ENCODE measurements around the gene MYO7A. TPM values are rescaled to one million over a fixed set of nuclear protein-coding genes. Genes with fewer than 3 reads are reported as not detected.

Gene MYO7A
- total RNA-seq, 1 donor from 2014 or later: 0.29 TPM

DNA sequence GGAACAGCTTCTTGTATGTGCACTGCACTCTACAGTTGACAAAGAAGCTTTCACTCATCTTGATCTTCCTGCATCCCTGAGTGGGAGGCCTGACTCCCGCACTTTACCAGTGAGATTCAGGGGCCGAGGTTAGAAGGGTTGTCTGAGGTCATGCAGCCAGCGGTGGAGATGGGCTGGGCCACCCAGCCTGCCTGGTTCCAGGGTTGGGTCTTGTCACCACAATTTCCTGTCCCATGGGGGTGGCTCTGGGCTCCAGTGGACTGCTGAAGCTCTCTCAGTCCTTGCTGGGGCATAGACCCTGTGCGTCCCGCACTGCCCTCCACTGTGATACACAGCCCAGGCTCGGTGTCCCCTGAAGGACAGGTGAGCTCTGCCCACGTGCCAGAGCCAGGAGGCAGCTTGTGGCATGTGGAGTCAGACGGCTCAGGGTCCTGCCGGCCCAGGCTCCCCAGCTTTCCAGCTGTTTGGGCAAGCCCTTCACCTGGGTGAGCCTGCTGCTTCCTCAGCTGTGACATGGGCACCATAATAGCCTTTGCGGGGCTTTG is 6.9 kb upstream of the MYO7A start:
- Mint-ChIP-seq H3K4me1 (ENCODE audit: low read depth) (no peaks in the 10 kb centered on the region), H3K27ac (no peak overlapping the region), H3K27me3 (ENCODE audit: insufficient read depth) (no peaks in the 10 kb centered on the region), H3K36me3 (ENCODE audit: low read depth) (no peaks in the 10 kb centered on the region), H3K4me3 (no peak overlapping the region), H3K9me3 (no peaks in the 10 kb centered on the region)
- no peak for DNase-seq (ENCODE audit: low spot score)
- intact Hi-C loops (cut with micrococcal nuclease): no loop called here

DNA sequence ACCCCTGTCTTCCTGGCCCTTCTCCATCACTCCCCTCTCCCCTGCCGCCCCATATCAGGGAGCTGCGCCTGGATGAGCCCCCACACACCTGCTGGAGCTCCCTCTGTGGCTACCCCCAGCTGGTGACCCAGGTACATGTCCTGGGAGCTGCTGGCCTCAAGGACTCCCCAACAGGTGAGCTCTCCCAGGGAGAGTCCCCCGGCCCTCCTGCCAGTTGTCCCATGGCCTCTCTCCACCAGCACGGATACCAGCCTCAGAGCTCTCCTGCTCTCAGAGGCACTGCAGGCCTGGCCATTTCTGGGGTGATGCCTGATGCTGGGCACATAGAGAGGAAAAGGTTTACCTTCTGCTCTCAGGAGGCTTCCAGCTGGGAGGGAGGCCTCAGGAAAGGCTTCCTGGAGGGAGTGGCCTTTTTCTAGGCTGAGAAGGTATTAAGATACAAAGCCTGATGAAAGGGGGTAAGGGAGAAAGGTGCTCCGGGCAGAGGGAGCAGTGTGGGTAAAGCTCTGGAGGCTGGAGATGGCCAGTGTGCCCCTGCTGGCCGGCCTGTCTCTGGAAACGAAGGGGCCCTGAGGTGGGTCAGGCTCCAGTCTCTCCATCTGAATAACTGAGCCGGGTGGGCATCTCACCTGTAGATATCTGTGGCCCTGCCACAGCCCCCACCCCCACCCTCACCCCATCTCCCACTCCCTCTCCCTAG is 6.0 kb upstream of the MYO7A start:
- Mint-ChIP-seq H3K4me3 (no peak overlapping the region), H3K27me3 (ENCODE audit: insufficient read depth) (no peaks in the 10 kb centered on the region), H3K36me3 (ENCODE audit: low read depth) (no peaks in the 10 kb centered on the region), H3K27ac (no peak overlapping the region), H3K9me3 (no peaks in the 10 kb centered on the region), H3K4me1 (ENCODE audit: low read depth) (no peaks in the 10 kb centered on the region)
- intact Hi-C loops (cut with micrococcal nuclease): no loop called here
- DNase-seq (ENCODE audit: low spot score): no peak

DNA sequence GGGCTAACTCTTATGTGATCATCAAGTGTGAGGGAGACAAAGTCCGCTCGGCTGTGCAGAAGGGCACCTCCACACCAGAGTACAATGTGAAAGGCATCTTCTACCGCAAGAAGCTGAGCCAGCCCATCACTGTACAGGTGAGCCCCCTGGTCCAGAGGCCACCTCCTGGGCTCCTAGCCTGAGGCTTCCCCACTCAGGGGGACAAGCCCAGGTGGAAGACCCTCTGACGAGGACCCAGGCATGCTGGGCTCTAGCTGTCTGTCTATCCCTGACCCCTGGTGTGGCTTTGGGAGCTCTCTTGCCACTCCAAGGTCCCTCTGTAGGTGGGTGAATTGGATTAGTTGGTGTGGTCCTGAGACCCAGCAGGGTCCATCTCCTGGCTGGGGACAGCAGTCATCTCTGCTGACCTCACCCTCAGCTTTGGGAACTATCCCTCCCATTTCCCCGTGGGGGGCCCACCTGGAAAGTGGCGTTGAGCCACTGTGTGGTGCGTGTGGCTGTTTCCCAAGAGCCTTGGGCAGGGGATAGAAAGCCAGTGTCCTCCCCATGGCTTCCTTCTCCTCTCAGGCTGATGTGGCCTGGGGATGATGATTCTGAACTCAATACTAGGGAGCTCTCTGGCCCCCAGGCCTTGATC is 5.4 kb upstream of the MYO7A start:
- no peak for DNase-seq (ENCODE audit: low spot score)
- no peaks in the 10 kb centered on the region for H3K9me3 Mint-ChIP-seq

DNA sequence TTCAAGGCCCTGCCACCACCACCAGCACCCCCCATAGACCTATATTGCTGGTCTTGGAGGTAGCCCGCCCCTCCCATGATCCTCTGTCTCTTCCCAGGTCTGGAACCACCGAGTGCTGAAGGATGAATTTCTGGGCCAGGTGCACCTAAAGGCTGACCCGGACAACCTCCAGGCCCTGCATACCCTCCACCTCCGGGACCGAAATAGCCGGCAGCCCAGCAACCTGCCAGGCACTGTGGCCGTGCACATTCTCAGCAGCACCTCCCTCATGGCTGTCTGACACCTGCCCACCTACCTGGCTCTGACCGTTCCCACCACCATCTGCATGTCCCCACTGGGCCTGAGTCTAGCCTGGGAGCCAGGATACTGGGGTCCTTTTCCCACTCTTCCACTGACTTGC is 4.5 kb upstream of the MYO7A start:
- H3K27me3 Mint-ChIP-seq (ENCODE audit: insufficient read depth): peaks cover 2% of the 10 kb centered on the region
- H3K27ac Mint-ChIP-seq: no peak overlapping the region
- DNase-seq (ENCODE audit: low spot score): no peak
- H3K9me3 Mint-ChIP-seq: no peaks in the 10 kb centered on the region
- no peaks in the 10 kb centered on the region for H3K36me3 Mint-ChIP-seq (ENCODE audit: low read depth)
- H3K4me3 Mint-ChIP-seq: no peak overlapping the region
- H3K4me1 Mint-ChIP-seq (ENCODE audit: low read depth): peaks cover 5% of the 10 kb centered on the region
- intact Hi-C loops (cut with micrococcal nuclease): no loop called here

More for the DNA sequence above, 5.4 kb upstream of the MYO7A start:
- Mint-ChIP-seq H3K4me3 (no peak overlapping the region), H3K27ac (no peak overlapping the region), H3K27me3 (ENCODE audit: insufficient read depth) (no peaks in the 10 kb centered on the region), H3K36me3 (ENCODE audit: low read depth) (no peaks in the 10 kb centered on the region), H3K4me1 (ENCODE audit: low read depth) (peaks cover 4% of the 10 kb centered on the region)
- intact Hi-C loops (cut with micrococcal nuclease): no loop called here

DNA sequence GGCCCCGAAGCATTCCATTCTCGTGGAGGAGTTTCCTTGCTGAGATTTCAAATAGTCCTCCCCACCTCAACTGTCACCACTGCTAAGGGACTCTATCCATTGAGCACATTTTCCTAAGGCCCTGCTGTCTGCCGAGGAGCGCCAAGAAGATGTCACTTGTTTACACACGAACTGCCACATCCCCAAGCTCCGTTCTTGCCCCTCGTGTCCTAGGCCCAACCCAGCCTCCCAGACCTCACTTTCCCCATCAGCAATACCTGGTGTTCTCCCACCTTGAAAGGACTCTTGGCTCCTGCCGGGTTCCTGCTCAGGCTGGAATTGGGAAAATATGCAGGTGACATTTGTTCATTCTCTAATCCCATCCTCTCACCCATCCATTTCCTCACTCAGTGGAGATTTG is 4.0 kb upstream of the MYO7A start:
- Mint-ChIP-seq H3K4me3 (no peak overlapping the region), H3K4me1 (ENCODE audit: low read depth) (peaks cover 5% of the 10 kb centered on the region), H3K9me3 (no peaks in the 10 kb centered on the region), H3K27me3 (ENCODE audit: insufficient read depth) (peaks cover 4% of the 10 kb centered on the region), H3K27ac (no peak overlapping the region), H3K36me3 (ENCODE audit: low read depth) (no peaks in the 10 kb centered on the region)
- intact Hi-C loops (cut with micrococcal nuclease): no loop called here
- DNase-seq (ENCODE audit: low spot score): no peak

DNA sequence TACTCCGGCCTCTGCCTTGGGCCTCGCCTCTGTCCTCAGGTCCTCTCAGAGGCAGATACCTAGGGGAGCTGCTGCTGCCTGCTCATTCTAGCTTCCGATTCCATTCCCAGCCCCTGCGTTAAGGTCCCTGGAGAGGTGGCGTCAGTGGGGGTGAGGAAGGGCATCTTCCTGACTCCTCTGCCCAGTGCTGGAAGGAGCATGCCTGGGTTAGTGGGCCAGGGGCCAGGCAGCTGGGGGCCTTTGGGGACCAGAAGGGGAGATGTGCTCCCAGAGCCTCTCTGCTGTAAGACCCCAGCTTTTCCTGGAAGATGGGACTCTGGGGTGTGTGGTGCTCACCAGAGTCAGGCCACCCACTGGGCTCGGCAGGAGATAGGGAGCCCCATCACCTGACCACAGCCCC is 3.6 kb upstream of the MYO7A start:
- Mint-ChIP-seq H3K36me3 (ENCODE audit: low read depth) (no peaks in the 10 kb centered on the region), H3K27me3 (ENCODE audit: insufficient read depth) (peaks cover 4% of the 10 kb centered on the region), H3K27ac (no peak overlapping the region)

DNA sequence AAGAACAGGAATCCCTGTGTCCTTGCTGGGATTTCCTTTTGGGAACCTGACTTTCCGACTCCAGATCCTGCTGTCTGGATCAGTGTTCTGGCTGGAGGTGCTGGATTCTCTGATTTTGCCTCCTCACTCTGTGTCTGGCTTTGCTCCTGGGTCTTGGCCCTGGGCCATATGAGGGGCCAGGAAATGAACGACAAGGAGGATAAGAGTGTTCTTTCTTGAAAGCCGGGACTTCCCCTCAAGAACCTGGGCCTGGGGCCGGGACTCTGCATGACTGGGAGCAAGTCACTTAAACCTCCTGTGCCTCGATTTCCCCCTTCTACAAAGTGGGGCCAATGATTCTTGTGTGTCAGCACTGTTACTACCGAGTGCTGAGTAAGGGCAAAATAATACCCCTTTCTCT is 2.9 kb upstream of the MYO7A start:
- H3K36me3 Mint-ChIP-seq (ENCODE audit: low read depth): no peaks in the 10 kb centered on the region
- intact Hi-C loops (cut with micrococcal nuclease): no loop called here
- peaks cover 4% of the 10 kb centered on the region for H3K27me3 Mint-ChIP-seq (ENCODE audit: insufficient read depth)
- H3K27ac Mint-ChIP-seq: no peak overlapping the region
- no peak overlapping the region for H3K4me3 Mint-ChIP-seq
- peaks cover 5% of the 10 kb centered on the region for H3K4me1 Mint-ChIP-seq (ENCODE audit: low read depth)
- DNase-seq (ENCODE audit: low spot score): no peak
- no peaks in the 10 kb centered on the region for H3K9me3 Mint-ChIP-seq

More for the DNA sequence above, 3.6 kb upstream of the MYO7A start:
- H3K4me1 Mint-ChIP-seq (ENCODE audit: low read depth): peaks cover 5% of the 10 kb centered on the region
- H3K9me3 Mint-ChIP-seq: no peaks in the 10 kb centered on the region
- intact Hi-C loops (cut with micrococcal nuclease): no loop called here
- DNase-seq (ENCODE audit: low spot score): no peak
- no peak overlapping the region for H3K4me3 Mint-ChIP-seq

DNA sequence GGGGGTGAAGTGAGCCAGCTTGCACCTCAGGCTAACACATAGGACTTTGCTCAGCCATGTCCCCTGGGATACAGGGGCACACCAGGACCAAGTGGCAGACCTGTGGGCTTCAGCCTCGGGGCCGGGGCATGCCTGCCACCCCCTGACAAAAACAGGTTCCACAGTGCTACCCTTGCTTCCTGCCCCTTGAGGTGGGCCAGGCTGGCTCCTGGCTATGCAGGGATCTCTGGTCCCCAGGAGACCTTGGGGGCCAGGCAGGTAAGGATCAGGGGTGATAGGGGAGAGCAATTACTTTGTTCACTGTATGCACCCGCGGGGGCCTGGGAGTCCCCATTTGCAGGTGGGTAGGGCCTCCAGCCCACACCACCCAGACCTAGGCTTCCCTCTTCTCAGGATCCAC is 2.4 kb upstream of the MYO7A start:
- Mint-ChIP-seq H3K36me3 (ENCODE audit: low read depth) (no peaks in the 10 kb centered on the region), H3K4me1 (ENCODE audit: low read depth) (peaks cover 5% of the 10 kb centered on the region), H3K27me3 (ENCODE audit: insufficient read depth) (peaks cover 4% of the 10 kb centered on the region), H3K4me3 (no peak overlapping the region), H3K9me3 (no peaks in the 10 kb centered on the region), H3K27ac (no peak overlapping the region)
- DNase-seq (ENCODE audit: low spot score): no peak
- intact Hi-C loops (cut with micrococcal nuclease): no loop called here

DNA sequence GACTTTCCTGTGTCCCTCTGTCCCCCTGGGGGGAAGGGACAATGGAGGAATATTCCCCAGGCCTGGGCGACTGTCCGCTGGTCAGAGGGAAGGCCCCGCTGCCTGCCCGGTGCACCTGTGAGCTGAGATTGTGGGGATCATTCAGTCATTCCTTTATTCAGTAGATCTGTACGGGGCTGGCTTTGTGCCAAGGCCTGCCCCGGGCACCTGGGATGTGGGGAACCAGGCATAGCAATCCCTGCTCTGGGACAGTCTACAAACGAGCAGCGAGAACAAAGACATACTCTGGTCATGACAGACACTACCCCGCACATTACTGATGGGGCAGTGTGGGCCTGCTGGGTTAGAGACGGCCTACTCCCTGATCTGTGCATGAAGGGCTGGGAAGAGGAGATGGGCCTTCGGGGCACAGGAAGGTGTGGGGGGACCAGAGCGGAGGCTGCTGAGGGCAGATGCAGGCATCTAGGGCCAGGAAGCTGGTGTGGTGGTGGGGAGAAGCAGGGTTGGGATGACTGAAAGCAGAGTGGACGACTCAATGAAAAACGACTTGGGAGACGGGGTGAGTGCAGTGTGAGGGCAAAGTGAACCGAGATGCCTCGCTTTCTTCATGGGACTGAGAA is 1.8 kb upstream of the MYO7A start:
- H3K4me1 Mint-ChIP-seq (ENCODE audit: low read depth): peaks cover 5% of the 10 kb centered on the region
- no peak overlapping the region for H3K4me3 Mint-ChIP-seq
- no peaks in the 10 kb centered on the region for H3K9me3 Mint-ChIP-seq
- no peak overlapping the region for H3K27ac Mint-ChIP-seq
- no peak for DNase-seq (ENCODE audit: low spot score)
- intact Hi-C loops (cut with micrococcal nuclease): no loop called here
- no peaks in the 10 kb centered on the region for H3K36me3 Mint-ChIP-seq (ENCODE audit: low read depth)
- H3K27me3 Mint-ChIP-seq (ENCODE audit: insufficient read depth): peaks cover 4% of the 10 kb centered on the region

DNA sequence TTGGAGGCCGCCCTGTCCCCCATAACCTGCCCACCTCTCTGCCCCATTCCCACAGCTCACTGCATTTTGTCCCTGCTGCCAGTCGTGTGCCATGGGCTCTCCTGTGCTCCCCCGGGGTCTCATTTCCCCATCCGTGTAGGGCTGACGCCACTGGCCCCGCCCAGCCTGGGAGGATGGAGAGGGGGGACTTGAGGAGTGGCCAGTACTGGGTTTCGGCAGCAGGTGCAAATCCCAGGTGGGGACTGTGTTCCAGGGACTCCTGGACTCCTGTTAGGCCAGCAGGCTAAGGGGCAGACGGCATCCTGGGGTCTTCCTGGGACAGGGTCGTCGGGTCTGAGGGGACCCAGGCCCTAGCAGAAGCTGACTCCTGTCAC is 1.2 kb upstream of the MYO7A start:
- no peak overlapping the region for H3K4me3 Mint-ChIP-seq
- no peaks in the 10 kb centered on the region for H3K36me3 Mint-ChIP-seq (ENCODE audit: low read depth)
- no peaks in the 10 kb centered on the region for H3K9me3 Mint-ChIP-seq
- DNase-seq (ENCODE audit: low spot score): no peak
- no peak overlapping the region for H3K27ac Mint-ChIP-seq
- intact Hi-C loops (cut with micrococcal nuclease): loop anchor here (1.0 kb wide), 2 partner anchors 61 to 492 kb away; no protein-coding TSS in a partner anchor
- peaks cover 5% of the 10 kb centered on the region for H3K4me1 Mint-ChIP-seq (ENCODE audit: low read depth)
- peaks cover 4% of the 10 kb centered on the region for H3K27me3 Mint-ChIP-seq (ENCODE audit: insufficient read depth)

DNA sequence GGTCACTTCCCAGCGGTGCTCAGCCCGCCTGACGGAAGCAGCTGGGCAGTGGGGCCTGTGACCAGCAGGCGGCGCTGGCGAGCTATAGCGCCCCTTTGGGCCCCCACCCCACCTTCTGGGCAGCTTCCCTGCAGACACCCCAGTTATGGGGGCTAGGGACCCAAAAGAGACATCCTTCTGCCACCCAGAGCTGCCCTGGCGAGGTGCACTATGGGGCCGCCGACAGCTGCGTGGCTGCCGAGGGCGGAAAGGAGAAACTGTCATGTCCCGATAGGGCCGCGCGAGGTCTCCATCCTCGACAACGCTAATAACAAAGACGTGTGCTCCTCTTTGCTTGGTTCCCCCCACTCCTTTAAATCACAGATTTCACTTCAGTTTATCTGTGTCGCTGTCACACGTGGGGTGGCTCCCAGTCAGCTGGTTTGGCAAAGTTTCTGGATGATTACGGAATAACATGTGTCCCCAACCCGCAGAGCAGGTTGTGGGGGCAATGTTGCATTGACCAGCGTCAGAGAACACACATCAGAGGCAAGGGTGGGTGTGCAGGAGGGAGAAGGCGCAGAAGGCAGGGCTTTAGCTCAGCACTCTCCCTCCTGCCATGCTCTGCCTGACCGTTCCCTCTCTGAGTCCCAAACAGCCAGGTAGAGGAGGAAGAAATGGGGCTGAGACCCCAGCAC is 673 bp upstream of the MYO7A start:
- Mint-ChIP-seq H3K9me3 (no peaks in the 10 kb centered on the region), H3K27ac (no peak overlapping the region), H3K36me3 (ENCODE audit: low read depth) (no peaks in the 10 kb centered on the region), H3K4me1 (ENCODE audit: low read depth) (peaks cover 5% of the 10 kb centered on the region), H3K4me3 (peak overlapping the region; percentile 61), H3K27me3 (ENCODE audit: insufficient read depth) (peaks cover 4% of the 10 kb centered on the region)
- intact Hi-C loops (cut with micrococcal nuclease): loop anchor here (1.0 kb wide), 2 partner anchors 61 to 492 kb away; no protein-coding TSS in a partner anchor
- peak; percentile 28 for DNase-seq (ENCODE audit: low spot score)

DNA sequence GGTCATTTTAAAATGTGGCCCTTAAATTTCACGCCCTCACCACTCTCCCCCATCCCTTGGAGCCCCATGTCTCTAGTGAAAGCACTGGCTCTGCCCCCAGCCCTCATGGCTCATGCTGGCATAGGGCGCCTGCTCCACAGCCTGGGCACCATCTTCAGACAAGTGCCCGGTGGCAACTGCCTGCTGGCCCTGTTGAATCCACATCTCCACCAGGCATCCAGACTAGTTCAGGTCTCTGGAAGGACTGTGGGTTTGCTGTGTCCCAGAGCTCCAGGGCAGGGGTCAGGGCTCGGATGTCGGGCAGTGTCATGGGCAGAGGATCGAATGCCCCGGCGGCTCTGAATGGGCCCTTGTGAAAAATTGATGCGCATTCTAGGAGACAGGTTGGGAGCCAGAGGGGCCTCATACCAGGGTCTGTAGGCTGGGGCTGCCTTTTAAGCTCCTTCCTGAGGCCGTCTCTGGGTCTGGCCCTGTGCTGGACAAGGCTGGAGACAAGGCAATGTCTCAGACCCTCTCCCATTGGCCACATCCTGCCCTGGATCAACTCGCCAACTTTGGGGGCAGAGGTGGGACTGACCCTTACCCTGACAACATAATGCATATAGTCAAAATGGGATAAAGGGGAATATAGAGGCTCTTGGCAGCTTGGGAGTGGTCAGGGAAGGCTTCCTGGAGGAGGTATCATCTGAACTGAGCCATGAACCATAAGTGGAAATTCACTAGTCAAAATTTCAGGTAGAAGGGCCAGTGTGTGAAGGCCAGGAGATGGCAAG is 1.2 kb downstream of the MYO7A start:
- intact Hi-C loops (cut with micrococcal nuclease): no loop called here
- no peaks in the 10 kb centered on the region for H3K9me3 Mint-ChIP-seq
- peaks cover 5% of the 10 kb centered on the region for H3K4me1 Mint-ChIP-seq (ENCODE audit: low read depth)

More for the DNA sequence above, 1.2 kb downstream of the MYO7A start:
- DNase-seq (ENCODE audit: low spot score): no peak
- no peak overlapping the region for H3K4me3 Mint-ChIP-seq
- H3K36me3 Mint-ChIP-seq (ENCODE audit: low read depth): no peaks in the 10 kb centered on the region
- peaks cover 4% of the 10 kb centered on the region for H3K27me3 Mint-ChIP-seq (ENCODE audit: insufficient read depth)
- no peak overlapping the region for H3K27ac Mint-ChIP-seq
